Measurements from ENCODE around the gene TENT4B.

DNA sequence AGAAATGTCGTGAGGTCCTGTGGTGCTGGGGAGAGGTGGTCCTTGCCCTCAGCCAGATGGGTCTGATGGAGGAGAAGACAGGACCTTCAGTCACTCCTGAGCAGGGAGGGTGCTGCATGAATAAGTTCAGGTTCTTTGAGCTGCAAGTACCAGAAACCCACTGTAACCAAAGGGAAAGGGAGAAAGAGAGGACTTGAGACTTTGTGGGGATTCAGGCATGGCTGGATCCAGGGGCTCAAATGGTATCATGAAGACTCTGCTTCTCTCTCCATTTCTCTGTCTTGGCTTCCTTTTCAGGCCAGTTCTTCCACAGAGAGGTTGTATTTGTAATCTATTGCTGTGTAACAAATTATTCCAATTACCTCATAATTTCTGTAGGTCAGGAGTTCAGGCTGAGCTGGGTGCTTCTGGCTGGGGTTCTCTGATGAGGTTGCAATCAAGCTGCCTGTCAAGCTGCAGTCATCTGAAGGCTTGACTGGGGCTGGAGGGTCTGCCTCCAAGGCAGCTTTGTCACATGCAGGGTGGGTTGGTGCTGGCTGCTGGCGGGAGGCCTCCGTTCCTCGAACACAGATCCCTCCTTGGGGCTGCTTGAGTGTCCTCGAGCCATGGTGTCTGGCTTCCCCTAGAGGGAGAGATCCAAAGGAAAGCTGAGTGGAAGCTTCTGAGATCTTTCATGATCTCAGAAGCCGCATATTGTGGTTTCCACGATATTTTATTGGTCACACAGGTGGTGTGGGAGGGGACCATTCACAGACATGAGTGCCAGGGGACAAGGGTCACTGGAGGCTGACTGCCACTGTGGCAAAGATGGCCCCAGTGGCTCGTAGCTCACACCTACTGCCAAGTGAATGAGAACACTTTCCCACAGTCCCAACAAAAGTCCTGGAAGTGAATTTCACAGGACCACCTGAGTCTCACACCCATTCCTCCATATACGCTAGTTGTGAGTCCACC, 107.4 kb downstream of the TENT4B start:
- TF ChIP-seq POLR2A (IDR thresholded peaks at IDR 0.05), result no peak
- TF ChIP-seq, protein P1, sequence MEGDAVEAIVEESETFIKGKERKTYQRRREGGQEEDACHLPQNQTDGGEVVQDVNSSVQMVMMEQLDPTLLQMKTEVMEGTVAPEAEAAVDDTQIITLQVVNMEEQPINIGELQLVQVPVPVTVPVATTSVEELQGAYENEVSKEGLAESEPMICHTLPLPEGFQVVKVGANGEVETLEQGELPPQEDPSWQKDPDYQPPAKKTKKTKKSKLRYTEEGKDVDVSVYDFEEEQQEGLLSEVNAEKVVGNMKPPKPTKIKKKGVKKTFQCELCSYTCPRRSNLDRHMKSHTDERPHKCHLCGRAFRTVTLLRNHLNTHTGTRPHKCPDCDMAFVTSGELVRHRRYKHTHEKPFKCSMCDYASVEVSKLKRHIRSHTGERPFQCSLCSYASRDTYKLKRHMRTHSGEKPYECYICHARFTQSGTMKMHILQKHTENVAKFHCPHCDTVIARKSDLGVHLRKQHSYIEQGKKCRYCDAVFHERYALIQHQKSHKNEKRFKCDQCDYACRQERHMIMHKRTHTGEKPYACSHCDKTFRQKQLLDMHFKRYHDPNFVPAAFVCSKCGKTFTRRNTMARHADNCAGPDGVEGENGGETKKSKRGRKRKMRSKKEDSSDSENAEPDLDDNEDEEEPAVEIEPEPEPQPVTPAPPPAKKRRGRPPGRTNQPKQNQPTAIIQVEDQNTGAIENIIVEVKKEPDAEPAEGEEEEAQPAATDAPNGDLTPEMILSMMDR (IDR thresholded peaks at IDR 0.05), result no peak
- no peak for TF ChIP-seq POLR2AphosphoS5 (IDR thresholded peaks at IDR 0.05)

Data from upper lobe of left lung (tissue), 4 donors.